ENCODE measurements around the gene GRM4.
"Not testable (repeated sequence)": the region's sequence is repeated elsewhere in the genome, so short reads cannot be mapped to it uniquely, and the experiment has no call there.

DNA sequence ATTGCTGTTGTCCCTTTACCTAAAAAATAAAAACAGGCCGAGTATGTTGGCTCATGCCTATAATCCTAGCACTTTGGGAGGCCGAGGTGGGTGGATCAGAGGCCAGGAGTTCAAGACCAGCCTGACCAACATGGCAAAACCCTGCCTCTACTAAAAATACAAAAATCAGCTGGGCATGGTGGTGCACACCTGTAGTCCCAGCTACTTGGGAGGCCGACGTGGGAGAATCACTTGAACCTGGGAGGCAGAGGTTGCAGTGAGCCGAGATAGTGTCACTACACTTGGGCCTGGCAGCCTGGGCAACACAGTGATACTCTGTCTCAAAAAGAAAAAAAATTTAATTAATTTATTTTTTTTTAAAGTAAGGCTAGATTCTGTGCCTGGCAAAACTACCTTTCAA, 38.8 kb upstream of the GRM4 start:
- not testable (repeated sequence) for TF ChIP-seq POLR2AphosphoS5, CTCF, POLR2A (IDR thresholded peaks at IDR 0.05)
